ENCODE measurements around the gene ATP8A2. TPM values are rescaled to one million over a fixed set of nuclear protein-coding genes. Genes with fewer than 3 reads are reported as not detected.

The ATP8A2 gene
- total RNA-seq, 2 donors from 2014 or later = 1.6 to 2.9 TPM

- Histone ChIP-seq H3K4me1 (ENCODE audit: control insufficient read depth, insufficient read depth, low read length) (no peaks in the 10 kb centered on the region), H3K9ac (ENCODE audit: extremely low read depth, low read length, poor library complexity, severe bottlenecking) (no peak overlapping the region), H3K9me3 (ENCODE audit: control insufficient read depth, low read length) (no peaks in the 10 kb centered on the region), H3K27me3 (ENCODE audit: control insufficient read depth, insufficient read depth, low read length, poor library complexity, severe bottlenecking) (no peaks in the 10 kb centered on the region), H3K27ac (ENCODE audit: low read depth, low read length) (no peak overlapping the region), H3K4me3 (ENCODE audit: low read length) (no peak overlapping the region), H3K36me3 (ENCODE audit: control insufficient read depth, insufficient read depth, low read length) (no peaks in the 10 kb centered on the region)
- H3K4me3 Mint-ChIP-seq = no peak overlapping the region
- peaks cover 6% of the 10 kb centered on the region for H3K4me1 Mint-ChIP-seq
- no peaks in the 10 kb centered on the region for H3K27me3 Mint-ChIP-seq (ENCODE audit: insufficient read depth)
- TF ChIP-seq, protein P1, sequence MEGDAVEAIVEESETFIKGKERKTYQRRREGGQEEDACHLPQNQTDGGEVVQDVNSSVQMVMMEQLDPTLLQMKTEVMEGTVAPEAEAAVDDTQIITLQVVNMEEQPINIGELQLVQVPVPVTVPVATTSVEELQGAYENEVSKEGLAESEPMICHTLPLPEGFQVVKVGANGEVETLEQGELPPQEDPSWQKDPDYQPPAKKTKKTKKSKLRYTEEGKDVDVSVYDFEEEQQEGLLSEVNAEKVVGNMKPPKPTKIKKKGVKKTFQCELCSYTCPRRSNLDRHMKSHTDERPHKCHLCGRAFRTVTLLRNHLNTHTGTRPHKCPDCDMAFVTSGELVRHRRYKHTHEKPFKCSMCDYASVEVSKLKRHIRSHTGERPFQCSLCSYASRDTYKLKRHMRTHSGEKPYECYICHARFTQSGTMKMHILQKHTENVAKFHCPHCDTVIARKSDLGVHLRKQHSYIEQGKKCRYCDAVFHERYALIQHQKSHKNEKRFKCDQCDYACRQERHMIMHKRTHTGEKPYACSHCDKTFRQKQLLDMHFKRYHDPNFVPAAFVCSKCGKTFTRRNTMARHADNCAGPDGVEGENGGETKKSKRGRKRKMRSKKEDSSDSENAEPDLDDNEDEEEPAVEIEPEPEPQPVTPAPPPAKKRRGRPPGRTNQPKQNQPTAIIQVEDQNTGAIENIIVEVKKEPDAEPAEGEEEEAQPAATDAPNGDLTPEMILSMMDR (conservative IDR thresholded peaks at IDR 0.05) = no peak
- 83% methylated on average over 1 of the region's 1 CpG; no CpG with 5 or more reads in 1 of the 2 experiments for WGBS, 2 experiments (ENCODE audit: insufficient coverage in 1 of 2, insufficient read length in 1 of 2)
- H3K36me3 Mint-ChIP-seq (ENCODE audit: low read depth) = no peaks in the 10 kb centered on the region
- no peaks in the 10 kb centered on the region for H3K9me3 Mint-ChIP-seq
- H3K27ac Mint-ChIP-seq = no peak overlapping the region
- DNase-seq = no peak
Observed at GRCh38 chr13:25715760-25716159, 344.0 kb downstream of the ATP8A2 start.

DNA sequence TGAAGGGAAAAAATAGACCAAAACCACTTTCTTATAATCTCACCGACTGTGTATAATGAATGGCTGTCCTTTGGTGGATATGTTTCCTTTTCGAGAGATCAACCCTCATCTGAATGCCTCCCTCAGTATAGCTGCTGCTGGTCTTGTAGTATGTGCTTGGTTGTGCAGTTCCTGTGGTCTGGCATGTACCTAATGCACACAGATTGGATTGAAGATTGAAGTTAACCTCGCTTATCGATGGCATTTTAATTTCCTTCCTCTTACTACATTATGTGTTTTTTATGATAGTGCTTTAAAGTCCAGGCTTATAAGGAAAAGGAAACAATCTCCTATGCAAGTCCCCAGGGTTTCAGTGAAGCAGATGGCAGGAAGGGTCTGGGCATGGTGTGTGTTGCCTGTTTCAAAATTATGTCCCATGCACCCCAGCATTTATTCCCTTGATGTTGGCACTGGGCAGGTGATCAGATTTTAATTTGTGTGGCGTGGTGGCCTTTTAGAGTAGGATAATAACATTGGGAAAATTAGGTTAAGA lies 346.0 kb downstream of the ATP8A2 start:
- no peak overlapping the region for H3K27ac ChIP-seq (ENCODE audit: low read depth, low read length)
- TF ChIP-seq, protein P1 (conservative IDR thresholded peaks at IDR 0.05) = no peak
- no peaks in the 10 kb centered on the region for H3K4me1 ChIP-seq (ENCODE audit: control insufficient read depth, insufficient read depth, low read length)
- H3K9me3 Mint-ChIP-seq = no peaks in the 10 kb centered on the region
- no peak overlapping the region for H3K4me3 Mint-ChIP-seq
- H3K36me3 Mint-ChIP-seq (ENCODE audit: low read depth) = no peaks in the 10 kb centered on the region
- 96% methylated on average over 3 of the region's 5 CpGs; no CpG with 5 or more reads in 1 of the 2 experiments for WGBS, 2 experiments (ENCODE audit: insufficient coverage in 1 of 2, insufficient read length in 1 of 2)
- no peaks in the 10 kb centered on the region for H3K27me3 ChIP-seq (ENCODE audit: control insufficient read depth, insufficient read depth, low read length, poor library complexity, severe bottlenecking)
- H3K4me3 ChIP-seq (ENCODE audit: low read length) = no peak overlapping the region
- peaks cover 6% of the 10 kb centered on the region for H3K4me1 Mint-ChIP-seq
- no peak overlapping the region for H3K27ac Mint-ChIP-seq
- no peaks in the 10 kb centered on the region for H3K36me3 ChIP-seq (ENCODE audit: control insufficient read depth, insufficient read depth, low read length)
- DNase-seq = no peak
- H3K9me3 ChIP-seq (ENCODE audit: control insufficient read depth, low read length) = no peaks in the 10 kb centered on the region
- H3K9ac ChIP-seq (ENCODE audit: extremely low read depth, low read length, poor library complexity, severe bottlenecking) = no peak overlapping the region
- no peaks in the 10 kb centered on the region for H3K27me3 Mint-ChIP-seq (ENCODE audit: insufficient read depth)

- Histone ChIP-seq H3K27ac (ENCODE audit: low read depth, low read length) (no peak overlapping the region), H3K4me1 (ENCODE audit: control insufficient read depth, insufficient read depth, low read length) (no peaks in the 10 kb centered on the region), H3K9me3 (ENCODE audit: control insufficient read depth, low read length) (no peaks in the 10 kb centered on the region), H3K36me3 (ENCODE audit: control insufficient read depth, insufficient read depth, low read length) (no peaks in the 10 kb centered on the region), H3K9ac (ENCODE audit: extremely low read depth, low read length, poor library complexity, severe bottlenecking) (no peak overlapping the region), H3K27me3 (ENCODE audit: control insufficient read depth, insufficient read depth, low read length, poor library complexity, severe bottlenecking) (no peaks in the 10 kb centered on the region), H3K4me3 (ENCODE audit: low read length) (no peak overlapping the region)
- H3K27ac Mint-ChIP-seq = no peak overlapping the region
- no peak overlapping the region for H3K4me3 Mint-ChIP-seq
- TF ChIP-seq, protein P1 (conservative IDR thresholded peaks at IDR 0.05) = no peak
- no peaks in the 10 kb centered on the region for H3K9me3 Mint-ChIP-seq
- no peaks in the 10 kb centered on the region for H3K36me3 Mint-ChIP-seq (ENCODE audit: low read depth)
- 97% methylated on average over 2 of the region's 2 CpGs; no CpG with 5 or more reads in 1 of the 2 experiments for WGBS, 2 experiments (ENCODE audit: insufficient coverage in 1 of 2, insufficient read length in 1 of 2)
- H3K4me1 Mint-ChIP-seq = peaks cover 6% of the 10 kb centered on the region
- DNase-seq = no peak
- no peaks in the 10 kb centered on the region for H3K27me3 Mint-ChIP-seq (ENCODE audit: insufficient read depth)
Observed at GRCh38 chr13:25719666-25720065, 347.9 kb downstream of the ATP8A2 start.

All from endodermal cell (in vitro differentiated cells).